Caco-2 (cell line): ENCODE measurements around the gene SLC39A7. TPM values are rescaled to one million over a fixed set of nuclear protein-coding genes. Genes with fewer than 3 reads are reported as not detected.

Experiments
- BruUV-seq: library from RNA; stranded (reverse); fragments of 400-500 nt; replicated peaks from 2 replicates; lab custom pipeline; 2021; lab: Mats Ljungman, UMichigan
- CTCF ChIA-PET: fragments of 300-600 bp; sonication (Branson Sonifier 250); formaldehyde crosslinking; loops from one replicate; lab custom pipeline; 2022; ENCODE audit warnings: antibody characterized with exemption; lab: Charles Lee
- POLR2A ChIA-PET: fragments of 300-600 bp; sonication (Branson Sonifier 250); formaldehyde crosslinking; loops from one replicate; lab custom pipeline; 2022; ENCODE audit warnings: antibody characterized with exemption; lab: Charles Lee
- DNase-seq, 2 experiments: peaks; one replicate each; pipeline versions ENCODE4 v3.0.0 to v3.0.0-alpha.2; 2020 to 2022
- H3K27me3 ChIP-seq: replicated peaks from 2 replicates; pipeline ENCODE4 v1.6.0; 2011; ENCODE audit warnings: low read length; ENCODE audit not compliant: control insufficient read depth, insufficient read depth
- H3K36me3 ChIP-seq: 2 replicates; pipeline ENCODE4 v1.5.1; 2011; ENCODE audit warnings: low read length; ENCODE audit not compliant: control insufficient read depth, insufficient read depth
- H3K4me1 ChIP-seq: fragments of 250-450 bp; sonication (Bioruptor Pico); 2 replicates; pipeline ENCODE4 v1.5.1; 2020; ENCODE audit warnings: mild to moderate bottlenecking
- H3K4me3 ChIP-seq: 2 replicates; pipeline ENCODE4 v1.5.1; 2011; ENCODE audit warnings: low read depth, mild to moderate bottlenecking, control low read depth, low read length
- H3K9me3 ChIP-seq: fragments of 250-450 bp; sonication (Bioruptor Pico); 2 replicates; pipeline ENCODE4 v1.5.1; 2020; ENCODE audit warnings: mild to moderate bottlenecking, moderate library complexity
- H3K27ac Mint-ChIP-seq: one replicate; pipeline ENCODE4 v1.8.0; 2022; ENCODE audit warnings: mixed read lengths; ENCODE audit not compliant: unreplicated experiment
- H3K27me3 Mint-ChIP-seq: one replicate; pipeline ENCODE4 v1.8.0; 2022; ENCODE audit warnings: mixed read lengths; ENCODE audit not compliant: insufficient read depth, unreplicated experiment
- H3K36me3 Mint-ChIP-seq: one replicate; pipeline ENCODE4 v1.8.0; 2022; ENCODE audit warnings: mild to moderate bottlenecking, mixed read lengths; ENCODE audit not compliant: insufficient read depth, unreplicated experiment
- H3K4me1 Mint-ChIP-seq: one replicate; pipeline ENCODE4 v1.8.0; 2022; ENCODE audit warnings: low read depth, mixed read lengths; ENCODE audit not compliant: unreplicated experiment
- H3K4me3 Mint-ChIP-seq: one replicate; pipeline ENCODE4 v1.8.0; 2022; ENCODE audit warnings: mild to moderate bottlenecking, moderate library complexity, mixed read lengths; ENCODE audit not compliant: unreplicated experiment
- H3K9me3 Mint-ChIP-seq: one replicate; pipeline ENCODE4 v1.8.0; 2022; ENCODE audit warnings: mixed read lengths; ENCODE audit not compliant: unreplicated experiment
- CTCF ChIP-seq, 2 experiments: fragments of 200-600 bp in 1 of 2; IDR thresholded peaks; 1 replicate in 1 of 2; 2 replicates in 1 of 2; pipeline versions ENCODE4 v1.5.1 to v1.8.0; 2011 to 2022; ENCODE audit warnings: antibody characterized with exemption in 1 of 2, control low read depth in 1 of 2, inconsistent platforms in 1 of 2, low read depth in 1 of 2, low read length in 1 of 2, mild to moderate bottlenecking in 1 of 2, moderate library complexity in 1 of 2; ENCODE audit not compliant: insufficient read depth in 1 of 2, severe bottlenecking in 1 of 2, unreplicated experiment in 1 of 2
- intact Hi-C: fragments of 100-400 bp; cut with micrococcal nuclease; formaldehyde crosslinking; loops from one replicate; pipeline ENCODE4 v1.10.0; 2022; ENCODE audit not compliant: unreplicated experiment
- total RNA-seq: library from RNA; stranded (reverse); gene quantifications from 2 replicates; pipeline ENCODE4 v1.2.3, GENCODE V29; 2022

The SLC39A7 gene
- total RNA-seq, 1 experiment from 2014 or later = 140 TPM

- peak overlapping the region; percentile 90 for H3K27ac Mint-ChIP-seq
- BruUV-seq = no TSS peak
- H3K9me3 ChIP-seq = no peaks in the 10 kb centered on the region
- no peaks in the 10 kb centered on the region for H3K9me3 Mint-ChIP-seq
- ChIA-PET CTCF (interaction anchor here (1.0 to 1.6 kb wide), 2 partner anchors 43 to 221 kb away, joined by 7 to 11 read pairs; no protein-coding TSS in a partner anchor), POLR2A (interaction anchor here (0.5 to 1.6 kb wide), 2 partner anchors 234 to 235 kb away, joined by 4 to 16 read pairs; no protein-coding TSS in a partner anchor)
- peak overlapping the region; percentile 90 for H3K4me3 Mint-ChIP-seq
- intact Hi-C loops = loop anchor here (1.0 kb wide), 1 partner anchor 43 kb away; no protein-coding TSS in a partner anchor
- DNase-seq = peak in 1 of 2 experiments; percentile 39
- peaks cover 80% of the 10 kb centered on the region for H3K36me3 Mint-ChIP-seq
- H3K4me3 ChIP-seq = peak overlapping the region; percentile 69
- TF ChIP-seq CTCF (IDR thresholded peaks at IDR 0.05; ENCODE audit: insufficient read depth in 1 of 2, low read depth in 1 of 2, low read length in 1 of 2, severe bottlenecking in 1 of 2, unreplicated experiment in 1 of 2) = no peak
- no peaks in the 10 kb centered on the region for H3K27me3 ChIP-seq
- peaks cover 31% of the 10 kb centered on the region for H3K4me1 Mint-ChIP-seq
- H3K36me3 ChIP-seq = peaks cover 17% of the 10 kb centered on the region
- H3K4me1 ChIP-seq = peaks cover 22% of the 10 kb centered on the region
- no peaks in the 10 kb centered on the region for H3K27me3 Mint-ChIP-seq
Measured at GRCh38 chr6:33205191-33206026, 4.7 kb downstream of the SLC39A7 start.

GRCh38 chr6:33206027-33206863, 5.6 kb downstream of the SLC39A7 start:
- no peaks in the 10 kb centered on the region for H3K27me3 ChIP-seq
- Mint-ChIP-seq H3K9me3 (no peaks in the 10 kb centered on the region), H3K4me1 (peaks cover 31% of the 10 kb centered on the region), H3K27ac (peak overlapping the region; percentile 90), H3K36me3 (peaks cover 72% of the 10 kb centered on the region), H3K4me3 (peak overlapping the region; percentile 90), H3K27me3 (no peaks in the 10 kb centered on the region)
- no peak for TF ChIP-seq CTCF (IDR thresholded peaks at IDR 0.05; ENCODE audit: insufficient read depth in 1 of 2, low read depth in 1 of 2, low read length in 1 of 2, severe bottlenecking in 1 of 2, unreplicated experiment in 1 of 2)
- CTCF ChIA-PET = no interaction called here
- POLR2A ChIA-PET = no interaction called here
- BruUV-seq = no TSS peak
- no peak for DNase-seq
- no peak overlapping the region for H3K4me3 ChIP-seq
- peaks cover 17% of the 10 kb centered on the region for H3K36me3 ChIP-seq
- intact Hi-C loops = no loop called here
- H3K9me3 ChIP-seq = no peaks in the 10 kb centered on the region
- peaks cover 22% of the 10 kb centered on the region for H3K4me1 ChIP-seq
